OCI-LY7 (cell line): ENCODE data around the gene GALNT6. TPM values are rescaled to one million over a fixed set of nuclear protein-coding genes. Genes with fewer than 3 reads are reported as not detected.

Experiments used
- BruUV-seq: library from RNA; stranded (reverse); fragments of 400-500 nt; replicated peaks from 2 replicates; lab custom pipeline; 2021; lab: Mats Ljungman, UMichigan
- CTCF ChIA-PET: fragments of 300-600 bp; sonication (Branson Sonifier 250); formaldehyde crosslinking; loops from one replicate; lab custom pipeline; 2022; ENCODE audit warnings: antibody characterized with exemption; ENCODE audit not compliant: unreplicated experiment; lab: Charles Lee
- POLR2A ChIA-PET: fragments of 300-600 bp; sonication (Branson Sonifier 250); formaldehyde crosslinking; loops from one replicate; lab custom pipeline; 2022; ENCODE audit warnings: antibody characterized with exemption; lab: Charles Lee
- DNase-seq: peaks from one replicate; pipeline ENCODE4 v3.0.0-alpha.2; 2015; ENCODE audit warnings: low spot score
- H2AFZ ChIP-seq: fragments of 200-600 bp; sonication (generic), shearing (Covaris generic); 2 replicates; pipeline ENCODE4 v1.6.1; 2014; ENCODE audit warnings: mild to moderate bottlenecking, antibody characterized with exemption, low read length, moderate library complexity
- H3K27ac ChIP-seq: fragments of 200-600 bp; sonication (generic); 2 replicates; pipeline ENCODE4 v1.5.1; 2014; ENCODE audit warnings: mixed run types, low read depth, mild to moderate bottlenecking, moderate library complexity, low read length, inconsistent platforms; ENCODE audit not compliant: poor library complexity, severe bottlenecking
- H3K36me3 ChIP-seq: fragments of 200-600 bp; sonication (generic); 2 replicates; pipeline ENCODE4 v1.6.1; 2014; ENCODE audit warnings: mild to moderate bottlenecking, antibody characterized with exemption, low read length, moderate library complexity, mixed read lengths; ENCODE audit not compliant: insufficient read depth
- H3K4me1 ChIP-seq: fragments of 200-600 bp; sonication (generic); 2 replicates; pipeline ENCODE4 v1.5.1; 2014; ENCODE audit warnings: mild to moderate bottlenecking, low read length; ENCODE audit not compliant: insufficient read depth, poor library complexity, severe bottlenecking
- H3K4me2 ChIP-seq: fragments of 200-600 bp; sonication (generic); 2 replicates; pipeline ENCODE4 v1.6.1; 2014; ENCODE audit warnings: mild to moderate bottlenecking, low read length
- H3K4me3 ChIP-seq: fragments of 200-600 bp; sonication (generic); 2 replicates; pipeline ENCODE4 v1.5.1; 2014; ENCODE audit warnings: mild to moderate bottlenecking, low read depth, low read length; ENCODE audit not compliant: poor library complexity, severe bottlenecking
- H3K79me2 ChIP-seq: fragments of 200-600 bp; sonication (generic); 2 replicates; pipeline ENCODE4 v1.6.1; 2016; ENCODE audit warnings: low read depth, mild to moderate bottlenecking, low read length, moderate library complexity, mixed read lengths; ENCODE audit not compliant: insufficient read depth
- H3K9me2 ChIP-seq: fragments of 200-600 bp; sonication (generic); 2 replicates; pipeline ENCODE4 v1.6.1; 2016; ENCODE audit warnings: mild to moderate bottlenecking, low read length, mixed read lengths; ENCODE audit not compliant: insufficient read depth
- H3K9me3 ChIP-seq: fragments of 200-600 bp; sonication (generic); 2 replicates; pipeline ENCODE4 v1.6.1; 2014; ENCODE audit warnings: mild to moderate bottlenecking, mixed run types, low read length, mixed read lengths
- H4K20me1 ChIP-seq: fragments of 200-600 bp; sonication (generic); 2 replicates; pipeline ENCODE4 v1.6.1; 2014; ENCODE audit warnings: mild to moderate bottlenecking, antibody characterized with exemption, low read length, moderate library complexity, mixed read lengths; ENCODE audit not compliant: insufficient read depth
- CTCF ChIP-seq: fragments of 200-600 bp; sonication (generic); conservative IDR thresholded peaks from 2 replicates; pipeline ENCODE4 v1.5.1; 2014; ENCODE audit warnings: mild to moderate bottlenecking, antibody characterized with exemption, low read length, moderate library complexity, mixed read lengths
- EZH2phosphoT487 ChIP-seq: fragments of 200-600 bp; sonication (generic); IDR thresholded peaks from 2 replicates; pipeline ENCODE4 v1.6.1; 2018; ENCODE audit warnings: low read depth, borderline replicate concordance, mild to moderate bottlenecking, mixed run types, antibody characterized with exemption, low read length, moderate library complexity, mixed read lengths
- intact Hi-C: fragments of 100-400 bp; cut with micrococcal nuclease; formaldehyde crosslinking; loops from one replicate; pipeline ENCODE4 v1.10.0; 2022; ENCODE audit not compliant: unreplicated experiment
- total RNA-seq, 2 experiments: library from RNA; depleted of rRNA in 1 of 2; stranded (reverse); fragments of >200 nt in 1 of 2; shearing (Covaris generic) in 1 of 2; gene quantifications; 2 replicates each; pipeline ENCODE4 v1.2.3, GENCODE V29; 2014 to 2022

The GALNT6 gene
- total RNA-seq, 2 experiments from 2014 or later: 1.4 to 4.8 TPM

- H3K9me3 ChIP-seq: no peaks in the 10 kb centered on the region
- DNase-seq: peak; percentile 64
- POLR2A ChIA-PET: interaction anchor here (0.6 to 1.3 kb wide), 2 partner anchors 20 to 29 kb away, joined by 3 read pairs; no protein-coding TSS in a partner anchor
These were observed 30.2 kb upstream of the GALNT6 start for GRCh38 chr12:51421266-51421884.

GRCh38 chr12:51419425-51420193 is 28.4 kb upstream of the GALNT6 start:
- Histone ChIP-seq H2AFZ (no peak overlapping the region), H3K4me1 (peaks cover 6% of the 10 kb centered on the region), H3K4me2 (no peak overlapping the region), H3K79me2 (no peaks in the 10 kb centered on the region), H3K36me3 (no peaks in the 10 kb centered on the region), H3K9me2 (no peaks in the 10 kb centered on the region), H3K4me3 (no peak overlapping the region), H4K20me1 (no peaks in the 10 kb centered on the region), H3K27ac (no peak overlapping the region), H3K9me3 (no peaks in the 10 kb centered on the region)
- ChIA-PET CTCF (no interaction called here), POLR2A (interaction anchor here (1.2 kb wide), 1 partner anchor 9 kb away, joined by 4 read pairs; no protein-coding TSS in a partner anchor)
- peak; percentile 5 for DNase-seq
- no TSS peak for BruUV-seq
- intact Hi-C loops: loop anchor here (2.0 kb wide), 3 partner anchors 171 to 455 kb away; partner anchors contain the start of gene SCN8A
- TF ChIP-seq EZH2phosphoT487 (no peak), CTCF (peak; percentile 38)

More at GRCh38 chr12:51421266-51421884, 30.2 kb upstream of the GALNT6 start:
- intact Hi-C loops: loop anchor here (1.0 to 2.0 kb wide), 5 partner anchors 111 to 453 kb away; partner anchors contain the start of gene SCN8A
- no peak overlapping the region for H3K27ac ChIP-seq
- no peak overlapping the region for H2AFZ ChIP-seq
- CTCF ChIA-PET: interaction anchor here (0.5 to 1.3 kb wide), 2 partner anchors 111 to 454 kb away, joined by 3 to 10 read pairs; no protein-coding TSS in a partner anchor
- no peak overlapping the region for H3K4me2 ChIP-seq
- H4K20me1 ChIP-seq: no peaks in the 10 kb centered on the region
- no peaks in the 10 kb centered on the region for H3K36me3 ChIP-seq
- BruUV-seq: no TSS peak
- H3K79me2 ChIP-seq: no peaks in the 10 kb centered on the region
- no peaks in the 10 kb centered on the region for H3K9me2 ChIP-seq
- H3K4me1 ChIP-seq: peaks cover 6% of the 10 kb centered on the region
- H3K4me3 ChIP-seq: no peak overlapping the region
- no peak for TF ChIP-seq EZH2phosphoT487
- TF ChIP-seq CTCF: peak; percentile 80
